Thyroid gland (tissue), 4 donors: Measurements from ENCODE around the gene PKNOX2. TPM values are rescaled to one million over a fixed set of nuclear protein-coding genes. Genes with fewer than 3 reads are reported as not detected.

Experiments used
- DNase-seq, 2 donors: peaks; one replicate each; pipeline ENCODE4 v3.0.0-alpha.2; 2019
- H3K27ac ChIP-seq, 3 donors: fragments of 200-600 bp; sonication (generic); 1 replicate in 2 of 3; 2 replicates in 1 of 3; pipeline ENCODE4 v1.5.1; 2016 to 2019; ENCODE audit warnings: mild to moderate bottlenecking in 1 of 3, moderate library complexity in 1 of 3
- H3K27me3 ChIP-seq: fragments of 200-600 bp; sonication (generic); one replicate; pipeline ENCODE4 v1.5.1; 2019
- H3K36me3 ChIP-seq, 2 donors: fragments of 200-600 bp; sonication (generic); one replicate each; pipeline ENCODE4 v1.5.1; 2016 to 2019
- H3K4me1 ChIP-seq, 2 donors: fragments of 200-600 bp; sonication (generic); one replicate each; pipeline ENCODE4 v1.5.1; 2017 to 2019
- H3K4me3 ChIP-seq, 3 donors: fragments of 200-600 bp; sonication (generic); replicated peaks in 1 of 3; 1 replicate in 2 of 3; 2 replicates in 1 of 3; pipeline ENCODE4 v1.5.1; 2016; ENCODE audit warnings: mild to moderate bottlenecking in 1 of 3
- H3K9me3 ChIP-seq: fragments of 200-600 bp; sonication (generic); one replicate; pipeline ENCODE4 v1.5.1; 2017
- POLR2A ChIP-seq, 2 donors: fragments of 450-650 bp; IDR thresholded peaks; one replicate each; pipeline ENCODE4 v1.6.1; 2017; ENCODE audit warnings: antibody characterized with exemption in 2 of 2, mild to moderate bottlenecking in 2 of 2, moderate library complexity in 1 of 2
- WGBS, 2 donors: methylation state at CpG; one replicate each; pipeline ENCODE4 v1.1.5; 2017; 5-methylcytosine and 5-hydroxymethylcytosine counted together
- intact Hi-C: fragments of 100-400 bp; cut with DNase I; formaldehyde crosslinking; loops from one replicate; pipeline ENCODE4 v1.15.1; 2023
- total RNA-seq, 4 donors: library from RNA; depleted of rRNA; stranded (reverse); fragments of >200 nt; gene quantifications; one replicate each; pipeline ENCODE4 v1.2.3, GENCODE V29; 2016
- TF ChIP-seq, protein P1 (sequence below), 6 experiments: fragments of 200-600 bp in 3 of 6; fragments of 450-650 bp in 3 of 6; sonication (generic) in 3 of 6; IDR thresholded peaks; one replicate each; pipeline ENCODE4 v1.5.1; 2016 to 2019; ENCODE audit warnings: antibody characterized with exemption in 6 of 6, mild to moderate bottlenecking in 2 of 6, inconsistent platforms in 1 of 6, moderate library complexity in 1 of 6

Gene PKNOX2
- total RNA-seq, 4 donors from 2014 or later = 6.3 to 28.0 (median 18.7) TPM

DNA sequence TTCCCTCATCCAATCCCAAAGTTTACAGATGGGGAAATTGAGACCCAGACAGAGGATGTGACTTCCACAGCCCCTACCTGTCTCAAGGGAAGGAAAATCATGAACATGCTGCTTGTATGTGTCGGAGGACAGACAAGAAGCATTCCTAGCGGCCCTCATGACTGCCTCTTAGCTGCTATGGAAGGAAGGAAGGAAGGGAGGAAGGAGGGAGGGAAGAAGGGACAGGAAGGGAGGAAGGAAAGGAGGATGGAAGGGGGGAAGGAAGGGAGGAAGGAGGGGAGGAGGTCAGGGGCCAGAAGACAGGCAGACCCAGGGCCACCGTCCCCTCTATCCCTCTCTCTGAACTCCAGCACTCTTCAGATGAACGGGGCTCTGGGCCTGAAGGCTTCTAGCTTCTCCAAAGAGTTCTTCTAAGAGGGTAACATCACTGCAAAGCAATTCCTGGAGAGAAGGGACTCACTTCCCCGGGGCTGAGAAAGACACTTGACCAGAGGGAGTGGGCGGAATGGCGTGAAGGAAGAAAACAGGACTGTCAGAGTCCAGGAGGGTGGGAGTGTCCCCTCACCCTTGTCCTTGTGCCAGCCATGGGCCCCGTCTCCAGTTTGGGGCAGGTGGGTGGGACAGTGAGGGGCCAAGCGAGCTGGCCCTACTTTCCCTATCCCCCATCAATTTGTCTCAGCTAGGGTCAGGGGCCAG is 182.2 kb downstream of the PKNOX2 start:
- TF ChIP-seq POLR2A (IDR thresholded peaks at IDR 0.05) = no peak
- TF ChIP-seq, protein P1, sequence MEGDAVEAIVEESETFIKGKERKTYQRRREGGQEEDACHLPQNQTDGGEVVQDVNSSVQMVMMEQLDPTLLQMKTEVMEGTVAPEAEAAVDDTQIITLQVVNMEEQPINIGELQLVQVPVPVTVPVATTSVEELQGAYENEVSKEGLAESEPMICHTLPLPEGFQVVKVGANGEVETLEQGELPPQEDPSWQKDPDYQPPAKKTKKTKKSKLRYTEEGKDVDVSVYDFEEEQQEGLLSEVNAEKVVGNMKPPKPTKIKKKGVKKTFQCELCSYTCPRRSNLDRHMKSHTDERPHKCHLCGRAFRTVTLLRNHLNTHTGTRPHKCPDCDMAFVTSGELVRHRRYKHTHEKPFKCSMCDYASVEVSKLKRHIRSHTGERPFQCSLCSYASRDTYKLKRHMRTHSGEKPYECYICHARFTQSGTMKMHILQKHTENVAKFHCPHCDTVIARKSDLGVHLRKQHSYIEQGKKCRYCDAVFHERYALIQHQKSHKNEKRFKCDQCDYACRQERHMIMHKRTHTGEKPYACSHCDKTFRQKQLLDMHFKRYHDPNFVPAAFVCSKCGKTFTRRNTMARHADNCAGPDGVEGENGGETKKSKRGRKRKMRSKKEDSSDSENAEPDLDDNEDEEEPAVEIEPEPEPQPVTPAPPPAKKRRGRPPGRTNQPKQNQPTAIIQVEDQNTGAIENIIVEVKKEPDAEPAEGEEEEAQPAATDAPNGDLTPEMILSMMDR (IDR thresholded peaks at IDR 0.05) = no peak
- no peaks in the 10 kb centered on the region for H3K27me3 ChIP-seq
- no peaks in the 10 kb centered on the region for H3K36me3 ChIP-seq
- WGBS, 2 donors = 80 to 83% methylated on average over 8 to 9 of the region's 9 CpGs
- H3K27ac ChIP-seq = peak overlapping the region; percentile 6 to 77 (median 8)
- no peak overlapping the region for H3K4me3 ChIP-seq
- H3K4me1 ChIP-seq = peaks cover 20 to 48% of the 10 kb centered on the region in 2 donors
- H3K9me3 ChIP-seq = no peaks in the 10 kb centered on the region
- intact Hi-C loops = loop anchor here (5.0 kb wide), 1 partner anchor 184 kb away; the partner anchor contains the start of gene PKNOX2
- no peak for DNase-seq

DNA sequence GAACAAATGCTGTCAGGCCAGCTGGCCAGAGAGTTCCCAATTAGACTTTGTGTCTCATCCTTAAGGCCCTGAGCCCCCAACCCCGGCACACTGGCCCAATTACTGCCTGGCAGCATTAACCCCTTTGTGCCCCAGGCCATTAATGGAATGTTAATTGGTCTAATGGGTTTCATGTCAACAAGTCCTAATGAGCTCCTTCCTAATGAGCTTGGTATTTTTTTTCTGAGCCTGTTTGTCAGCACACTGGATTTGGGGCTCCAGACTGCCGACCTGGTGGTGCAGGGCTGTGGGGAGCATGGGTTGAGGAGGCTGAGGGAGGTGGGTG is 182.7 kb downstream of the PKNOX2 start:
- Histone ChIP-seq H3K27ac (no peak overlapping the region), H3K27me3 (no peaks in the 10 kb centered on the region), H3K36me3 (no peaks in the 10 kb centered on the region), H3K4me1 (peaks cover 16 to 43% of the 10 kb centered on the region in 2 donors), H3K4me3 (no peak overlapping the region), H3K9me3 (no peaks in the 10 kb centered on the region)
- intact Hi-C loops = loop anchor here (5.0 kb wide), 1 partner anchor 185 kb away; the partner anchor contains the start of gene PKNOX2
- WGBS, 2 donors = 62 to 84% methylated on average over 2 of the region's 2 CpGs
- DNase-seq = no peak
- TF ChIP-seq, protein P1 (IDR thresholded peaks at IDR 0.05) = no peak
- TF ChIP-seq POLR2A (IDR thresholded peaks at IDR 0.05) = no peak

- peaks cover 8 to 34% of the 10 kb centered on the region in 2 donors for H3K4me1 ChIP-seq
- H3K36me3 ChIP-seq = no peaks in the 10 kb centered on the region
- TF ChIP-seq POLR2A (IDR thresholded peaks at IDR 0.05) = no peak
- TF ChIP-seq, protein P1 (IDR thresholded peaks at IDR 0.05) = no peak
- intact Hi-C loops = loop anchor here (5.0 kb wide), 1 partner anchor 186 kb away; the partner anchor contains the start of gene PKNOX2
- no peak overlapping the region for H3K27ac ChIP-seq
- DNase-seq = no peak
- H3K9me3 ChIP-seq = no peaks in the 10 kb centered on the region
- H3K4me3 ChIP-seq = no peak overlapping the region
- WGBS, 2 donors = 76 to 77% methylated on average over 12 to 13 of the region's 13 CpGs
- H3K27me3 ChIP-seq = no peaks in the 10 kb centered on the region
These were observed 183.6 kb downstream of the PKNOX2 start for GRCh38 chr11:125348141-125348651.

DNA sequence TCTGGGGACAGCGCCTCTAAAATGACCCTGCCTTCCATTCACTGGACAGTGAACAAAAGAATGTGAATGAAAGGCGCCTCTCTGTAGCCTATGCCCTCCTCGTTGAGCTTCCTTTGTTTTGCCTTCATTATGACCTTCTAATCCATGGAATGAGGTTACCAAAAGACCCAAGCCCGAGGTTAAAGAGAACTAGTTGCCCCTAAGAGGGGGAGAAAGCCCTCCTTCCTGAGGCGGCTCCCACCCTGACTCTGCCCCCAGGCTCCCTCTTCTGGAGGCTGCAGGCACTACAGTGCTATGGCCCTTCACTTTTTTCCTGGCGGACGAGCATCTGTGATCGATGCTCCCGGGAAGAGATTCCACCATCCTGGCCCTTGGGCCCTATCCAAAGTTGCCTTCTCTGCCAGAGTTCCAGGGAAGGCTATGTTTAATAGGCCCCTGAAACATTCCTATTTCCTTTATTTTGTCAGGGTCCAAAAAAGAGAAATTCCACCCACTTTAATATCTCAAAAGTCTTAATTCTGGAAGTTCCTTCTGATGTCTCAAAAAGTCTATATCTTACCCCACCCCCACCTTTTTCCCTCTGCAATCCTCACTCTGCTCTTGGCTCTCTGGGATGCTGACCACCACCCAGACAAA is 184.2 kb downstream of the PKNOX2 start:
- Histone ChIP-seq H3K4me3 (no peak overlapping the region), H3K36me3 (no peaks in the 10 kb centered on the region), H3K27me3 (no peaks in the 10 kb centered on the region), H3K9me3 (no peaks in the 10 kb centered on the region), H3K4me1 (peaks cover 3 to 29% of the 10 kb centered on the region in 2 donors), H3K27ac (no peak overlapping the region)
- peak; percentile 54 to 60 for DNase-seq
- no peak for TF ChIP-seq POLR2A (IDR thresholded peaks at IDR 0.05)
- TF ChIP-seq, protein P1 (IDR thresholded peaks at IDR 0.05) = peak; percentile 81 to 96 (median 85)
- intact Hi-C loops = loop anchor here (5.0 kb wide), 1 partner anchor 186 kb away; the partner anchor contains the start of gene PKNOX2
- WGBS, 2 donors = 26 to 30% methylated on average over 7 to 9 of the region's 9 CpGs
